22Rv1 (cell line): Measurements from ENCODE around the gene SNCAIP.

ENCODE experiments used
- CTCF ChIP-seq: fragments of 450-650 bp; IDR thresholded peaks from 2 replicates; pipeline ENCODE4 v1.5.1; 2017; ENCODE audit warnings: mild to moderate bottlenecking
- ZFX ChIP-seq: fragments of 450-650 bp; IDR thresholded peaks from 2 replicates; pipeline ENCODE4 v1.6.1; 2017; ENCODE audit warnings: antibody characterized with exemption, borderline replicate concordance

DNA sequence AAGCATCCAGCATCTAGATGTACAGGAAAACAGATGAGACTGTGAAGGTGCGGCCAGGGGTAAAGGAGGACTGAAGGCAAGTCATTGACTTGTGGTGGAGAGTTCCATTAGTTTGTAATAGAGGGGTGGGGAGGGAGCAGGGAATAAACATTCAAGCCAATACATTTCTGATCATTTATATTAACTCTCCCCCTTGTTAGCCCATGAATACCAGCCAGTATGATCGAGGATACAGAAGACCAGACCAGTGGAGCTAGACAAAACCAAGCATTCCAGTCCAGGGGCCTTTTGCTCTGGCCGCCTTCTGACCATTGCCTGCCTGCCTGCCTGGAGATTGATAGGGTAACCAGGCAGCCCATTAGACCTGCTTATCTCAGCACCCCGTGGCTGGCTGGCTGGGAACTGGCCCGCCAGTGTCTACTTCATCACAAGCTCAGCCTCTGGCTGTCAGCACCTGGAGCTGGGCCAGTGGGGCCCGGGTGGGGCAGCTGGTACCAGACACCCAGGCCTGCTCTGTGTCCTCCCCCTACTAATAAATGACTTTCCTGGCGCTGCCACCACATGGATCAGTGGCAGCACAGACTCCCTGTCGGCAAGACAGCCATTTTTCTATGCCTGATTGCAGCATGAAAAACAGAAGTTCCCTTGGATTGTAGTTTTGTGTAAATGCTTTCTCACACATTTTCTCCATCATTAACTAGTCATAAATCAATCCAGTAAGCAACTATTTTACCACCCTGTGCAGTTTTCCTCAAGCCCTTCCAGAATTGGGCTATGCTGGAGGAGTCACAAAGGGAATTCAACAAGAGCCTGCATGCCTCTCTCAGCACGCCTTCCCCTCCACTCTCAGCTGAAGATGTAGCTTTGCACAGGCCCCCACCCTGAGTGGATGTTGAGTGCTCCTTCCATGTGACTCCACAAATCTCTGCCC, 181.3 kb downstream of the SNCAIP start:
- no peak for TF ChIP-seq CTCF
- no peak for TF ChIP-seq ZFX
